ENCODE data around the gene ANKRD6.

Gene ANKRD6

DNA sequence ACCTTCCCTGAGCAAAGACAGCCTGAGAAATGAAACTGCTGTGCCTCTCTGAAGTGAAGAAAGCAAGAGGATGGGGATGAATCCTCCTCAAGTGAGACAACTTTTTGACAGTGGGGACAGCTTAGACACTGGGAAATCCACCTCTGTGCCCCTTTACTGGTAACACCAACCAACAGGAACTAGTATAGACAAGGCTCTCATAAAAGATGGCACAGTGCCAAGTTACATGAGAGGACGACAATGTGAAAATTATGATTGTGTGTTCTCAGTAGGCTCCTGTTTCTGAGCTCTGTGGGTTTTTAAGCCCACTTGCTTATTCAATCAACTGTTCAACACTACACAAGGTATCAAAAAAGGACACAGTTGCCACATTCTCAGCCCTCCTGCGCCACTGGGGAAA is 247.2 kb downstream of the ANKRD6 start:
- DNase-seq (ENCODE audit: low read depth): no peak
- H3K4me3 ChIP-seq (ENCODE audit: control insufficient read depth, low read depth, low read length): no peak overlapping the region
- TF ChIP-seq, protein P1, sequence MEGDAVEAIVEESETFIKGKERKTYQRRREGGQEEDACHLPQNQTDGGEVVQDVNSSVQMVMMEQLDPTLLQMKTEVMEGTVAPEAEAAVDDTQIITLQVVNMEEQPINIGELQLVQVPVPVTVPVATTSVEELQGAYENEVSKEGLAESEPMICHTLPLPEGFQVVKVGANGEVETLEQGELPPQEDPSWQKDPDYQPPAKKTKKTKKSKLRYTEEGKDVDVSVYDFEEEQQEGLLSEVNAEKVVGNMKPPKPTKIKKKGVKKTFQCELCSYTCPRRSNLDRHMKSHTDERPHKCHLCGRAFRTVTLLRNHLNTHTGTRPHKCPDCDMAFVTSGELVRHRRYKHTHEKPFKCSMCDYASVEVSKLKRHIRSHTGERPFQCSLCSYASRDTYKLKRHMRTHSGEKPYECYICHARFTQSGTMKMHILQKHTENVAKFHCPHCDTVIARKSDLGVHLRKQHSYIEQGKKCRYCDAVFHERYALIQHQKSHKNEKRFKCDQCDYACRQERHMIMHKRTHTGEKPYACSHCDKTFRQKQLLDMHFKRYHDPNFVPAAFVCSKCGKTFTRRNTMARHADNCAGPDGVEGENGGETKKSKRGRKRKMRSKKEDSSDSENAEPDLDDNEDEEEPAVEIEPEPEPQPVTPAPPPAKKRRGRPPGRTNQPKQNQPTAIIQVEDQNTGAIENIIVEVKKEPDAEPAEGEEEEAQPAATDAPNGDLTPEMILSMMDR (IDR thresholded peaks at IDR 0.05; ENCODE audit: control insufficient read depth, insufficient read depth, low read depth, low read length, missing control alignments): no peak

DNA sequence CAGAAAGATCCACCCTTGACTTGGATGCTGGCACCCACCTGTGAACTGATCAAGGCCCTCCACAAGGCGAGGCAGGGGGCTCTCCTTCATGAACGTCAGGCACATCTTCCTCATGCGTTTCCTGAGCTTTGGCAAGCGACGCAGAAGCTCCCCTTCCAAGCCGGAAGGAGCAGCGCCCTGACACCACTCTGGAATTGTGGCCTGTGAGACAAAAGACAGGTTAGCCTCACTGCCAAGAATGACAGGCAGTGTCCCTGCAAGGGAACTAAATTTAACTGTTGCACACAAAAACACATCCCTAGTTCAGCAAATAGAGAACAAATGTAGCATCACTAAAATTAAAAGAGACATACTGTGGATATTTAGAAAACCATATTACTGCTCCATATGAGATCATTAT is 247.6 kb downstream of the ANKRD6 start:
- no peak for DNase-seq (ENCODE audit: low read depth)
- TF ChIP-seq, protein P1 (IDR thresholded peaks at IDR 0.05; ENCODE audit: control insufficient read depth, insufficient read depth, low read depth, low read length, missing control alignments): no peak
- H3K4me3 ChIP-seq (ENCODE audit: control insufficient read depth, low read depth, low read length): no peak overlapping the region

DNA sequence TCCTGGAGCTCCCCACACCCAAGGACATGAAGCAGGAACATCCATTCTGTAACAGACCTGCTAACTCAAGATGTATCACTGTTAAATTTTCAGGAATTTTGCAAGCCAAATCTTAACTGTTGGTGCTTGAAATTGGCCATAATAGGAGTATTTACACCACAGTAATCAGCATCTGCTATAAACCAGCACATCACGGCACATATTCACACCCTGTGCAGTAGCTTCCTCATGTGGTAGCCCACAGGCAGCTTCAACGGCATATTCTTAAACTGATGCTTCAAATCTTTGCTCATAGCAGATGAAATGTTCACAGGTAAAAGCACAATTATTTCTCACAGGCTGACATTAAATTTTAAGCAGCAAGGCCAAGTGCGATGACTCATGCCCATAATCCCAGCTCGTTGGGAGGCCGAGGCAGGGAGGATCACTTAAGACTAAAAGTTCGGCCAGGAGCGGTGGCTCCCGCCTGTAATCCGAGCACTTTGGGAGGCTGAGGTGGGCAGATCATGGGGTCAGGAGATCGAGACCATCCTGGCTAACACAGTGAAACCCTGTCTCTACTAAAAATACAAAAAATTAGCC is 249.1 kb downstream of the ANKRD6 start:
- no peak overlapping the region for H3K4me3 ChIP-seq (ENCODE audit: control insufficient read depth, low read depth, low read length)
- DNase-seq (ENCODE audit: low read depth): no peak
- TF ChIP-seq, protein P1 (IDR thresholded peaks at IDR 0.05; ENCODE audit: control insufficient read depth, insufficient read depth, low read depth, low read length, missing control alignments): no peak

DNA sequence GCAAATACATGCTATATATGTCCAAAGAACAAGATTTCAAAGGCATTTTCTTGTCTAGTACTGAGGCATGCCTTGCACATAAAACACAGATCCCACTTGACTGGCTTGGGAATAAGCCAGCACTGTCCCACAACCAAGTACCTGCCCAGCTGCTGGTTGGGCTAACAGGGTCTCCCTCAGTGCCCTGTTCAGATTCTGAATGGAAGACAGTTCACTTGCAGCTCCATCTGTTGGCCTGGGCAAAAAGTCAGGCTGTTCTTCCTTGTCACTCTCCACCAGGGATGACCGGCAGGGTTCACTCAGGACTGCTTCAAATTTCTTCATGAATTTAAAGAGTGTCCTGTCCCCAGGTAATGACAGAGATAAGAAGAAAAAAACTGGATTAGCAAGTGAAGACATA is 250.0 kb downstream of the ANKRD6 start:
- no peak overlapping the region for H3K4me3 ChIP-seq (ENCODE audit: control insufficient read depth, low read depth, low read length)
- TF ChIP-seq, protein P1 (IDR thresholded peaks at IDR 0.05; ENCODE audit: control insufficient read depth, insufficient read depth, low read depth, low read length, missing control alignments): no peak
- DNase-seq (ENCODE audit: low read depth): no peak

All from AG09309 (cell line).